Peyer's patch (tissue), 4 donors: ENCODE measurements around the gene SERHL2. TPM values are rescaled to one million over a fixed set of nuclear protein-coding genes. Genes with fewer than 3 reads are reported as not detected.
"Not testable (repeated sequence)": the region's sequence is repeated elsewhere in the genome, so short reads cannot be mapped to it uniquely, and the experiment has no call there.

Experiments
- DNase-seq, 3 donors: peaks; one replicate each; pipeline ENCODE4 v3.0.0-alpha.2; 2017 to 2019
- H3K27ac ChIP-seq, 4 donors: fragments of 200-600 bp; sonication (generic); one replicate each; pipeline ENCODE4 v1.5.1; 2016 to 2019
- H3K27me3 ChIP-seq, 2 donors: fragments of 200-600 bp; sonication (generic); one replicate each; pipeline ENCODE4 v1.5.1; 2019
- H3K36me3 ChIP-seq, 3 donors: fragments of 200-600 bp; sonication (generic); one replicate each; pipeline ENCODE4 v1.5.1; 2016 to 2019
- H3K4me1 ChIP-seq, 4 donors: fragments of 200-600 bp; sonication (generic); one replicate each; pipeline ENCODE4 v1.5.1; 2016 to 2019
- H3K4me3 ChIP-seq, 4 donors: fragments of 200-600 bp; sonication (generic); 1 replicate in 3 of 4; 2 replicates in 1 of 4; pipeline ENCODE4 v1.5.1; 2016 to 2019; ENCODE audit warnings: mild to moderate bottlenecking in 1 of 4
- H3K9me3 ChIP-seq, 4 donors: fragments of 200-600 bp; sonication (generic); one replicate each; pipeline ENCODE4 v1.5.1; 2016 to 2019; ENCODE audit warnings: mild to moderate bottlenecking in 1 of 4
- CTCF ChIP-seq, 6 experiments: fragments of 450-650 bp in 4 of 6; fragments of 200-600 bp in 2 of 6; sonication (generic) in 1 of 6; IDR thresholded peaks; one replicate each; pipeline ENCODE4 v1.5.1; 2017 to 2019; ENCODE audit warnings: antibody characterized with exemption in 6 of 6, mild to moderate bottlenecking in 3 of 6, moderate library complexity in 1 of 6
- POLR2A ChIP-seq, 2 donors: fragments of 450-650 bp; IDR thresholded peaks; one replicate each; pipeline ENCODE4 v1.5.1; 2017; ENCODE audit warnings: antibody characterized with exemption in 2 of 2, mild to moderate bottlenecking in 2 of 2, moderate library complexity in 2 of 2
- total RNA-seq, 4 donors: library from RNA; depleted of rRNA; stranded (reverse); fragments of >200 nt; gene quantifications; one replicate each; pipeline ENCODE4 v1.1.0, GENCODE V29; 2016

The SERHL2 gene
- total RNA-seq, 4 donors from 2014 or later, result 1.7 to 11.6 (median 3.2) TPM; not detected in 1

GRCh38 chr22:42577623-42578240 lies 24.0 kb downstream of the SERHL2 start:
- Histone ChIP-seq H3K36me3 (peaks cover 0 to 43% (median 0%) of the 10 kb centered on the region in 3 donors), H3K27me3 (no peaks in the 10 kb centered on the region), H3K9me3 (no peaks in the 10 kb centered on the region), H3K4me3 (no peak overlapping the region), H3K4me1 (peaks cover 0 to 8% (median 0%) of the 10 kb centered on the region in 4 donors), H3K27ac (no peak overlapping the region)
- no peak for DNase-seq
- TF ChIP-seq CTCF (IDR thresholded peaks at IDR 0.05) (no peak), POLR2A (IDR thresholded peaks at IDR 0.05) (no peak)

GRCh38 chr22:42580040-42580439 lies 26.3 kb downstream of the SERHL2 start:
- H3K36me3 ChIP-seq, result peaks cover 0 to 44% (median 0%) of the 10 kb centered on the region in 3 donors

GRCh38 chr22:42581194-42581761 lies 27.5 kb downstream of the SERHL2 start:
- H3K27ac ChIP-seq, result peak overlapping the region; percentile 24 to 89 (median 64)

More at GRCh38 chr22:42580040-42580439, 26.3 kb downstream of the SERHL2 start:
- H3K4me1 ChIP-seq, H3K9me3 ChIP-seq, H3K27ac ChIP-seq, H3K4me3 ChIP-seq, DNase-seq, H3K27me3 ChIP-seq: not testable (repeated sequence)

GRCh38 chr22:42581762-42582716 lies 28.3 kb downstream of the SERHL2 start:
- peak overlapping the region; percentile 73 to 92 (median 80) for H3K4me3 ChIP-seq
- H3K4me1 ChIP-seq, result peaks cover 0 to 8% (median 0%) of the 10 kb centered on the region in 4 donors
- no peak for TF ChIP-seq POLR2A (IDR thresholded peaks at IDR 0.05)
- no peak for TF ChIP-seq CTCF (IDR thresholded peaks at IDR 0.05)
- H3K27me3 ChIP-seq, result no peaks in the 10 kb centered on the region
- peaks cover 0 to 54% (median 0%) of the 10 kb centered on the region in 3 donors for H3K36me3 ChIP-seq
- no peaks in the 10 kb centered on the region for H3K9me3 ChIP-seq
- peak overlapping the region; percentile 24 to 89 (median 64) for H3K27ac ChIP-seq
- DNase-seq, result peak; percentile 84 to 89 (median 86)

More at GRCh38 chr22:42581194-42581761, 27.5 kb downstream of the SERHL2 start:
- H3K36me3 ChIP-seq, result peaks cover 0 to 49% (median 0%) of the 10 kb centered on the region in 3 donors
- not testable (repeated sequence) for H3K9me3 ChIP-seq, H3K27me3 ChIP-seq, DNase-seq, H3K4me1 ChIP-seq
- H3K4me3 ChIP-seq, result peak overlapping the region; percentile 73 to 92 (median 80)

GRCh38 chr22:42582987-42583386 lies 29.2 kb downstream of the SERHL2 start:
- Histone ChIP-seq H3K4me1 (peaks cover 0 to 8% (median 0%) of the 10 kb centered on the region in 4 donors), H3K27me3 (no peaks in the 10 kb centered on the region), H3K36me3 (peaks cover 0 to 55% (median 0%) of the 10 kb centered on the region in 3 donors), H3K27ac (no peak overlapping the region), H3K4me3 (no peak overlapping the region), H3K9me3 (no peaks in the 10 kb centered on the region)
- no peak for DNase-seq
- TF ChIP-seq POLR2A (IDR thresholded peaks at IDR 0.05) (no peak), CTCF (IDR thresholded peaks at IDR 0.05) (no peak)

GRCh38 chr22:42584364-42584940 lies 30.7 kb downstream of the SERHL2 start:
- Histone ChIP-seq H3K27me3 (no peaks in the 10 kb centered on the region), H3K27ac (no peak overlapping the region), H3K4me3 (no peak overlapping the region), H3K4me1 (peaks cover 0 to 8% (median 0%) of the 10 kb centered on the region in 4 donors), H3K9me3 (no peaks in the 10 kb centered on the region), H3K36me3 (peaks cover 0 to 60% (median 0%) of the 10 kb centered on the region in 3 donors)
- TF ChIP-seq POLR2A (IDR thresholded peaks at IDR 0.05) (no peak), CTCF (IDR thresholded peaks at IDR 0.05) (no peak)
- no peak for DNase-seq
